ENCODE results near the gene SMIM30.

Gene SMIM30

DNA sequence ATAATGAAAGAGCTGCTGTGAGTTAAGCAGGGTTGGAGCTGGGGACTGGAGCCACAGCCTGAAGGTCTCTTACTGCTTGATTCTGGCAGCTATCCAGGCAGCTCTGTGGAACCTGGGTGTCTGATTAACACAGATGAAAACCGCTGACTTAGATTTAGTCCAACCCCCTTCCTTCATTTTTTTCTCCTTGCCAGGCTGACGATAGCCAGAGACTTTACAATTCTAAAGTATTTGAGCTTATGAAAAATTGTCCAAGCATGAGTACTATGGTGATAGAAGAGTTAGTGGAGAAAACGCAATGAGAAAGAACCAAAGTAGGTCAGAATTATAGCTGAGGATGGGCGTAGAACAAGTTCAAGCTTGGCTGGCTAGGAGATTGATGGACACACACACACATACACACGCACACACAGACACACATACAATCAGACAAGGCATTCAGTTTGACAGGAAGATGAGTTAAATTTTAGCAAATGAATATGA lies 18.2 kb downstream of the SMIM30 start:
- H3K4me3 ChIP-seq: no peak overlapping the region
- no peak for TF ChIP-seq CTCF (IDR thresholded peaks at IDR 0.05)
- no peak for DNase-seq (ENCODE audit: low spot score)
- H3K27ac ChIP-seq: no peak overlapping the region

DNA sequence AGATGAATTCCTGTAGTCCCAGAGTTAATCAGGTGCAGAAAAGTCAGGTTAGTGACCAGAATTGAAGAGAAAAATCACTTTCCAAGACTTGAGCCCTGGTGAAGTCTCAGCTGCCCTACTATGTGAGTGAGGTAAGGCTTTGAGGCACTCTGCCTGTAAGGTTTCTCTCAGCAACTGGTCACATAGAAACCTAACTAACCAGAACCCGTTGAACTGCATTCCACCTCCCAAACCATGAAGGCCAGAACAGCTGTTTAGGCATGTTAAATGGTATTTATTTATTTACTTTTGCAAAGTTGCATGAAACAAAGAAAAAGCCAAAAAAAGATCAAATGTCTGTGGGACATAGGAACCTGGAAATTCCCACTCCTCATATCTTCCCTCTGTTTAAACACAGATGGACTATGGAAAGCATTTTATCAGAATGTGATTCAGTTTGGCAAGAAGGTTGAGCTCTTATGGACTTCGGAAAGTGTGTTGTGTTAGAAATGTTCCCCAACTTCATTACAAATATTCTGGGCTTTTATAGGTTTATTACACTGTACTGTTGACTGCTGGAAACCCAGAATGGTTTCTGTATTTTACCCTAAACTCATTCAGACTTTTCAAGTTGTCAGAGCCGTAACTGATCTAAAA lies 19.0 kb downstream of the SMIM30 start:
- H3K4me3 ChIP-seq: no peak overlapping the region
- no peak overlapping the region for H3K27ac ChIP-seq
- no peak for DNase-seq (ENCODE audit: low spot score)
- TF ChIP-seq CTCF (IDR thresholded peaks at IDR 0.05): no peak

DNA sequence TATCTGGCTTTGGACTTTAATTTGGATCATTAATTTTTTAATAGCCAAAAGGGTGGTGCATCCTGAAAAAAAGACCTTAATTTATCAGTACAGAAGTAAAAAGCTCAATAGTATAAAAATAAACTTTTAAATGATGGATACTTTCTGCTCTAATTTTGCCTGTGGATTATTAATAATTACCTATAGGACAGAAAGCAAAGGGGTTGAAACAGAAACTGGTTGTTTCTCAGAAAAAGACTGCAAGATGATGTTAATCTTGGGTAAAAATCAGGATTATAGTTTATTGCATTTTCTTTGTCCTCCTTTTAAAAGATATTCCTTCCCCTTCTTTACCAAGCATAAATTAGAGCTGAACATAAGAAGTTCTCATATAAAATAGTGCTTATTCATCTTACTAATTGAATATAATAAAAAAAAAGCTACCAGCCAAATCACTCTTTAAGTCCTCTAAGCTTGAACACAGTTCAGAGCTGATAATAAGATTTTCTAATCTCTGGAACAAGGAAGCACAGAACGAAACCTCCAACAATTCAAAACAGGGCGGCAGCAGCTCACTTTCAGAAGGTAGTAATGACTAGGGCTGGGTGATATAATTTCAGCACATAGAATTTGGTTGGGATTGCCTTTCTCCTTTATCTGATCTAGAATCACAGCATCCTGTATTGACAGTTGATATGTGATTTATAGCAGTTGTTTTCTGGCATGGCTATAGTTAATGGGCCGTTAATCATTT lies 23.7 kb downstream of the SMIM30 start:
- Histone ChIP-seq H3K27ac (no peak overlapping the region), H3K4me3 (no peak overlapping the region)
- no peak for DNase-seq (ENCODE audit: low spot score)
- TF ChIP-seq CTCF (IDR thresholded peaks at IDR 0.05): no peak

DNA sequence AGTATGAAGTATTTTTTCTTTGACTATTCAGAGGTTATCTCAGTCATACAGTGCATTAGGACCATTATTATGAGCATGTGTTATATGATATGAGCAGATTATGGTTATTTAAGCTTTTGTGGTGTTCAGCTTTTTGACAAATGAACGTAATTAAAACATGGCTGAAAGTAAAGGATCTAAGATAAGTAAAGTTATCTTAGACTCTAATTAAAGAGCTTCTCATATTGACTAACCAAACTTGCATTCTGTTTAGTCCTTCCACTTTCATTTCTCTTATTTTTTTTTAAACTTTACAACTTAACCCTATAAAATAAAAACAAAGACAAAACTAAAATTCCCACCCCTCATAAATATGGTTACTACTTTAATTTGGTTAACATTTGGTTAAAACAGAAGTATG lies 24.8 kb downstream of the SMIM30 start:
- H3K27ac ChIP-seq: no peak overlapping the region
- H3K4me3 ChIP-seq: no peak overlapping the region
- DNase-seq (ENCODE audit: low spot score): no peak
- no peak for TF ChIP-seq CTCF (IDR thresholded peaks at IDR 0.05)

GRCh38 chr7:113092762-113093161 lies 25.6 kb downstream of the SMIM30 start:
- Histone ChIP-seq H3K27ac (no peak overlapping the region), H3K4me3 (no peak overlapping the region)
- no peak for DNase-seq (ENCODE audit: low spot score)
- TF ChIP-seq CTCF (IDR thresholded peaks at IDR 0.05): no peak

GRCh38 chr7:113087071-113087998 lies 31.0 kb downstream of the SMIM30 start:
- no peak for DNase-seq (ENCODE audit: low spot score)
- Histone ChIP-seq H3K27ac (no peak overlapping the region), H3K4me3 (peak overlapping the region; percentile 73)
- no peak for TF ChIP-seq CTCF (IDR thresholded peaks at IDR 0.05)
